Tibial nerve (tissue), 3 donors: ENCODE data around the gene FARSB.

Experiments used
- CTCF ChIP-seq, 5 experiments: fragments of 200-600 bp in 3 of 5; fragments of 450-650 bp in 2 of 5; sonication (generic) in 3 of 5; IDR thresholded peaks; one replicate each; pipeline ENCODE4 v1.5.1; 2016 to 2019; ENCODE audit warnings: antibody characterized with exemption in 5 of 5, mild to moderate bottlenecking in 3 of 5, moderate library complexity in 2 of 5
- POLR2A ChIP-seq, 2 donors: fragments of 450-650 bp; IDR thresholded peaks; one replicate each; pipeline ENCODE4 v1.6.1; 2017; ENCODE audit warnings: antibody characterized with exemption in 2 of 2, mild to moderate bottlenecking in 2 of 2, moderate library complexity in 2 of 2

DNA sequence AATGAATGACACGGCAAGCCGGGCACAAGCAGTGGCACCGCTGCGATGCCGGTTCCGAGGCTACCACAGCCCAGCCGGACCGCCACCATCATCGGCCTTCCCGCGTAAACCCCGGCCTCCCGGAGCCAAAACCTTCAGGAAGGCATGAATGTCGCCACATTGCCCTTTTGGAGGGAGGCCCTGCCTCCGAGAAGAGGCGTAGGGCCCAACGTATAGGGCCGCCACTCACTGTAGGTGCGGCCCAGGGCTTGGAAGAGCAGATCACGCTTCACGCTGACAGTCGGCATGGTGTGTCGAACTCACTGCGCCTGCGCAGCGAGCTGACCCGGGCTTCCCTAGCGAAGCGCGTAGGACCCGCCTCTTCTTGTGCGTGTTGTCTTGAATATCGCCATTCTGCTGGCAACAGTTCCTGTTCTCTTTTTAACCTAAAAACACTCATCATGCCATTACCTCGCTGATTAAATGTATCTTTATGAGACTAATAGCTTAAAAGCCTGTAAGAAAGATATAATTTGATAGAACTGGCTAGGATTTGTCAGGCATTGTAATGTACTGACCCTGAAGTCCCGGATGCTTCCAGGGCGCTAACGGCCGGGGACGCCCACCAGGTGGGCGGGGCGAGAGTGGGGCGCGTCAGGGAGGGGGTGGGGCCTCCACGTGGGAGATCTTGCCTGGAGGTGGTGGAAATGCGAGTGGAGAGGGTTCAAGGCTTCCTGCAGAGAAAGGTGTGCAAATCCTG is at the start of gene FARSB:
- no peak for TF ChIP-seq POLR2A (IDR thresholded peaks at IDR 0.05)
- TF ChIP-seq CTCF (IDR thresholded peaks at IDR 0.05): peak in 1 of 5 experiments; percentile 40
